NT2/D1 (cell line): ENCODE results near the gene KLHL21.

Experiments used
- SUZ12 ChIP-seq: IDR thresholded peaks from 2 replicates; pipeline ENCODE4 v1.6.1; 2011; ENCODE audit not compliant: insufficient read length, insufficient read depth; ENCODE audit errors: extremely low read depth
- ZNF274 ChIP-seq: IDR thresholded peaks from 2 replicates; pipeline ENCODE4 v1.6.1; 2011; ENCODE audit warnings: mild to moderate bottlenecking, low read depth, low read length

DNA sequence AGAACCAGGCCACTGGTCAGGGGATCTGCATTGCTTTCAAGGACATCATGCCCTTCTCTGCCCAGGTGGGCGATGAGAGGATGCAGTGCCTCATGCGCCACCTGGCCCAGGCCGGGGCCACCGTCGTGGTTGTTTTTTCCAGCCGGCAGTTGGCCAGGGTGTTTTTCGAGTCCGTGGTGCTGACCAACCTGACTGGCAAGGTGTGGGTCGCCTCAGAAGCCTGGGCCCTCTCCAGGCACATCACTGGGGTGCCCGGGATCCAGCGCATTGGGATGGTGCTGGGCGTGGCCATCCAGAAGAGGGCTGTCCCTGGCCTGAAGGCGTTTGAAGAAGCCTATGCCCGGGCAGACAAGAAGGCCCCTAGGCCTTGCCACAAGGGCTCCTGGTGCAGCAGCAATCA, 27.9 kb downstream of the KLHL21 start:
- no peak for TF ChIP-seq ZNF274
- TF ChIP-seq SUZ12: no peak
